Neural progenitor cell (in vitro differentiated cells): Measurements from ENCODE around the gene AK3. TPM values are rescaled to one million over a fixed set of nuclear protein-coding genes. Genes with fewer than 3 reads are reported as not detected.
"Not testable (repeated sequence)": the region's sequence is repeated elsewhere in the genome, so short reads cannot be mapped to it uniquely, and the experiment has no call there.

ENCODE experiments used
- DNase-seq: peaks from one replicate; pipeline ENCODE4 v3.0.0-alpha.2; 2016; ENCODE audit warnings: low spot score
- H2AFZ ChIP-seq: fragments of 200-600 bp; sonication (generic); replicated peaks from 2 replicates; pipeline ENCODE4 v1.6.1; 2016; ENCODE audit warnings: antibody characterized with exemption
- H3F3A ChIP-seq: fragments of 200-600 bp; sonication (generic); 2 replicates; pipeline ENCODE4 v1.6.1; 2016; ENCODE audit warnings: antibody characterized with exemption, low read depth
- H3K27ac ChIP-seq: fragments of 200-600 bp; sonication (generic); 2 replicates; pipeline ENCODE4 v1.5.1; 2016; ENCODE audit warnings: mild to moderate bottlenecking
- H3K27me3 ChIP-seq: fragments of 200-600 bp; sonication (generic); 2 replicates; pipeline ENCODE4 v1.6.1; 2016; ENCODE audit warnings: mild to moderate bottlenecking, moderate library complexity
- H3K36me3 ChIP-seq: fragments of 200-600 bp; sonication (generic); 2 replicates; pipeline ENCODE4 v1.5.1; 2016
- H3K4me1 ChIP-seq: fragments of 200-600 bp; sonication (generic); 2 replicates; pipeline ENCODE4 v1.6.1; 2016; ENCODE audit warnings: mixed run types
- H3K4me2 ChIP-seq: fragments of 200-600 bp; sonication (generic); 2 replicates; pipeline ENCODE4 v1.6.1; 2016
- H3K4me3 ChIP-seq: fragments of 200-600 bp; sonication (generic); 2 replicates; pipeline ENCODE4 v1.5.1; 2016
- H3K79me2 ChIP-seq: fragments of 200-600 bp; sonication (generic); 2 replicates; pipeline ENCODE4 v1.6.1; 2016; ENCODE audit warnings: low read depth
- H3K9ac ChIP-seq: fragments of 200-600 bp; sonication (generic); 2 replicates; pipeline ENCODE4 v1.6.1; 2016
- H3K9me3 ChIP-seq: fragments of 200-600 bp; sonication (generic); 2 replicates; pipeline ENCODE4 v1.5.1; 2016; ENCODE audit warnings: low read depth
- H4K20me1 ChIP-seq: fragments of 200-600 bp; sonication (generic); 2 replicates; pipeline ENCODE4 v1.6.1; 2016; ENCODE audit warnings: low read depth
- H3K27ac Mint-ChIP-seq: 3 replicates; pipeline ENCODE4 v1.8.0; 2021; ENCODE audit warnings: mixed read lengths
- H3K27me3 Mint-ChIP-seq: 2 replicates; pipeline ENCODE4 v1.8.0; 2022; ENCODE audit warnings: low read depth, mild to moderate bottlenecking, inconsistent platforms, moderate library complexity, mixed read lengths; ENCODE audit not compliant: insufficient read depth
- H3K36me3 Mint-ChIP-seq: 3 replicates; pipeline ENCODE4 v1.8.0; 2021; ENCODE audit warnings: mixed read lengths
- H3K4me1 Mint-ChIP-seq: 3 replicates; pipeline ENCODE4 v1.8.0; 2021; ENCODE audit warnings: mixed read lengths
- H3K4me3 Mint-ChIP-seq: 3 replicates; pipeline ENCODE4 v1.8.0; 2021; ENCODE audit warnings: mild to moderate bottlenecking, moderate library complexity, mixed read lengths
- H3K9me3 Mint-ChIP-seq: 3 replicates; pipeline ENCODE4 v1.8.0; 2020; ENCODE audit warnings: mixed read lengths
- EZH2 ChIP-seq: fragments of 200-600 bp; sonication (generic); IDR thresholded peaks from 2 replicates; pipeline ENCODE4 v1.6.1; 2017; ENCODE audit warnings: antibody characterized with exemption, mild to moderate bottlenecking, moderate library complexity
- EZH2phosphoT487 ChIP-seq: fragments of 200-600 bp; sonication (generic); IDR thresholded peaks from 2 replicates; pipeline ENCODE4 v1.6.1; 2017; ENCODE audit warnings: antibody characterized with exemption
- total RNA-seq: library from RNA; depleted of rRNA; stranded (reverse); fragments of >200 nt; gene quantifications from 2 replicates; pipeline ENCODE4 v1.2.3, GENCODE V29; 2015; ENCODE audit warnings: low replicate concordance
- TF ChIP-seq, protein P1 (sequence below): fragments of 200-600 bp; sonication (generic); IDR thresholded peaks from 2 replicates; pipeline ENCODE4 v1.5.1; 2017; ENCODE audit warnings: antibody characterized with exemption, mild to moderate bottlenecking

The AK3 gene
- total RNA-seq, 1 donor from 2014 or later: 54.8 TPM

DNA sequence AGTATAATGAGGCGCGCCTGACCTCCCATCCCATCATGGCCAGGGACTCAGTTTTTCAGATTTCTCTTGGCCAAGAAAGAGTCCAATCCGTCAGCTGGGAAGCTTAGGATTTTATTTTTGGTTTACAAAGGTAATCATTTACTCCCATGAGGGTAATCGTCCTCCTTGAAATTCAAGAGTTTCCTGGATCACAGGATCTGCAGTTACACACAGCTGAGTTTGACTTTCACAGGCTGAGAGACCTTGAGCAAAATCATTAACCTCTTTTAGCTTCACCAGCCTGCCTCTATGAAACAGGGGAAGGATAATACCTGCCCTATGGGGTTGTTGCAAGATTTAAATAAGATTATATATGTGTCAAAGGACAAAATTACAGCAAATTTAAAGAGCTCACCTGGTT lies 15.4 kb upstream of the AK3 start:
- H3K27ac Mint-ChIP-seq: no peak overlapping the region
- no peak for DNase-seq
- Histone ChIP-seq H3K4me3 (no peak overlapping the region), H3K4me2 (no peak overlapping the region), H2AFZ (peak overlapping the region; percentile 20), H3K9me3 (no peaks in the 10 kb centered on the region), H3K79me2 (no peaks in the 10 kb centered on the region), H3K36me3 (no peaks in the 10 kb centered on the region), H3F3A (no peaks in the 10 kb centered on the region), H4K20me1 (no peaks in the 10 kb centered on the region), H3K9ac (peak overlapping the region; percentile 13), H3K27me3 (no peaks in the 10 kb centered on the region), H3K4me1 (no peaks in the 10 kb centered on the region), H3K27ac (no peak overlapping the region)
- H3K27me3 Mint-ChIP-seq: peaks cover 2% of the 10 kb centered on the region
- TF ChIP-seq EZH2phosphoT487: no peak
- TF ChIP-seq, protein P1, sequence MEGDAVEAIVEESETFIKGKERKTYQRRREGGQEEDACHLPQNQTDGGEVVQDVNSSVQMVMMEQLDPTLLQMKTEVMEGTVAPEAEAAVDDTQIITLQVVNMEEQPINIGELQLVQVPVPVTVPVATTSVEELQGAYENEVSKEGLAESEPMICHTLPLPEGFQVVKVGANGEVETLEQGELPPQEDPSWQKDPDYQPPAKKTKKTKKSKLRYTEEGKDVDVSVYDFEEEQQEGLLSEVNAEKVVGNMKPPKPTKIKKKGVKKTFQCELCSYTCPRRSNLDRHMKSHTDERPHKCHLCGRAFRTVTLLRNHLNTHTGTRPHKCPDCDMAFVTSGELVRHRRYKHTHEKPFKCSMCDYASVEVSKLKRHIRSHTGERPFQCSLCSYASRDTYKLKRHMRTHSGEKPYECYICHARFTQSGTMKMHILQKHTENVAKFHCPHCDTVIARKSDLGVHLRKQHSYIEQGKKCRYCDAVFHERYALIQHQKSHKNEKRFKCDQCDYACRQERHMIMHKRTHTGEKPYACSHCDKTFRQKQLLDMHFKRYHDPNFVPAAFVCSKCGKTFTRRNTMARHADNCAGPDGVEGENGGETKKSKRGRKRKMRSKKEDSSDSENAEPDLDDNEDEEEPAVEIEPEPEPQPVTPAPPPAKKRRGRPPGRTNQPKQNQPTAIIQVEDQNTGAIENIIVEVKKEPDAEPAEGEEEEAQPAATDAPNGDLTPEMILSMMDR: no peak
- TF ChIP-seq EZH2: no peak
- H3K9me3 Mint-ChIP-seq: no peaks in the 10 kb centered on the region
- H3K36me3 Mint-ChIP-seq: no peaks in the 10 kb centered on the region
- H3K4me3 Mint-ChIP-seq: no peak overlapping the region
- H3K4me1 Mint-ChIP-seq: no peaks in the 10 kb centered on the region

DNA sequence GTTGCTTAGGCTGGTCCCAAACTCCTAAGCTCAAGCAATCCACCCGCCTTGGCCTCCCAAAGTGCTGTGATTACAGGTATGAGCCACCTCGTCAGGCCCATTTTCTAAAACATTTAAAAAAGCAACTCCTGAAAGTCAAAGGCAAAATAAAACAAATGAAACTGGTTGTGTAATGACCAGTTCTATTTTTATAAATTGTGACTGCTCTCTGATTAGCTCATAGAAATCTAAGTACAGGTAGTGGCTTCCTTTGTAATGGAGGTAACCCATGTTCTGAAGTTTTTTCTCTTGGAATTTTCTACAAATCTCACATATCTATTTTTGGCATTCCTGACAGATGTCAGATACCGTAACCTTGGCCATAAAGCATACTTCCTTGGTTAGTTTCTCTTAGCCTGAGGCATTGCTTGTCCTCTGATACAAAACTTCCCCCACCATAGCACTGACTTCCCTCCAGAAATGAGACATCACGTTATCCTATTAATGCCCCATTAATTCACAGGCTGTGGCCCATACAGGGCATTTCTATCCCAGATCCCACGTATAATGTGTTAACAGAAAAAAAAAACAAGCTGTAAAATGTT lies 14.1 kb upstream of the AK3 start:
- Mint-ChIP-seq H3K27me3 (peaks cover 2% of the 10 kb centered on the region), H3K27ac (no peak overlapping the region), H3K9me3 (peaks cover 2% of the 10 kb centered on the region), H3K36me3 (no peaks in the 10 kb centered on the region), H3K4me1 (no peaks in the 10 kb centered on the region), H3K4me3 (no peak overlapping the region)
- H3K4me3 ChIP-seq: no peak overlapping the region
- no peaks in the 10 kb centered on the region for H3K27me3 ChIP-seq
- H3K79me2 ChIP-seq: no peaks in the 10 kb centered on the region
- no peaks in the 10 kb centered on the region for H3K4me1 ChIP-seq
- no peaks in the 10 kb centered on the region for H3K36me3 ChIP-seq
- no peak overlapping the region for H3K9ac ChIP-seq
- no peak overlapping the region for H3K4me2 ChIP-seq
- DNase-seq: no peak
- H4K20me1 ChIP-seq: no peaks in the 10 kb centered on the region
- H3F3A ChIP-seq: no peaks in the 10 kb centered on the region
- no peak overlapping the region for H2AFZ ChIP-seq
- no peak for TF ChIP-seq EZH2
- H3K27ac ChIP-seq: no peak overlapping the region
- no peaks in the 10 kb centered on the region for H3K9me3 ChIP-seq

DNA sequence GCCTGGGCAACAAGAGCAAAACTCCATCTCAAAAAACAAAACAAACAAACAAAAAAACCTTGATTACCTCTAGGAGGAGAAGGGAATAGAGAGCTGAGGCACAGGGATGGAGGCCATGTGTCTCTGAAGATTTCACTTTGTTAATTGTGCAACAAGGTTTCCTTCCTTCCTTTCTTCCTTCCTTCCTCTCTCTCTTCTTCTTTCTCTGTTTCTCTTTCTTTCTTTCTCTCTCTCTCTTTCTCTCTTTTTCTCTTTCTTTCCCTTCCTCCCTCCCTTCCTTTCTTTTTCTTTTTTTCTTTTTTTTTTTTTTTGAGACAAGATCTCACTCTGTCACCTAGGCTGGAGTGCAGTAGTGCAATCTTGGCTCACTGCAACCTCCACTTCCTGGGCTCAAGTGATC lies 13.5 kb upstream of the AK3 start:
- H3K9ac ChIP-seq, H3K4me1 ChIP-seq, H3K27ac Mint-ChIP-seq, H3K4me3 ChIP-seq, H3K4me3 Mint-ChIP-seq, H3K27me3 Mint-ChIP-seq, H3K36me3 ChIP-seq, H2AFZ ChIP-seq, H3K27me3 ChIP-seq, H4K20me1 ChIP-seq, H3K36me3 Mint-ChIP-seq, H3K4me1 Mint-ChIP-seq, DNase-seq, H3K79me2 ChIP-seq, H3K4me2 ChIP-seq, H3K9me3 ChIP-seq, H3K9me3 Mint-ChIP-seq, H3F3A ChIP-seq, H3K27ac ChIP-seq: not testable (repeated sequence)

DNA sequence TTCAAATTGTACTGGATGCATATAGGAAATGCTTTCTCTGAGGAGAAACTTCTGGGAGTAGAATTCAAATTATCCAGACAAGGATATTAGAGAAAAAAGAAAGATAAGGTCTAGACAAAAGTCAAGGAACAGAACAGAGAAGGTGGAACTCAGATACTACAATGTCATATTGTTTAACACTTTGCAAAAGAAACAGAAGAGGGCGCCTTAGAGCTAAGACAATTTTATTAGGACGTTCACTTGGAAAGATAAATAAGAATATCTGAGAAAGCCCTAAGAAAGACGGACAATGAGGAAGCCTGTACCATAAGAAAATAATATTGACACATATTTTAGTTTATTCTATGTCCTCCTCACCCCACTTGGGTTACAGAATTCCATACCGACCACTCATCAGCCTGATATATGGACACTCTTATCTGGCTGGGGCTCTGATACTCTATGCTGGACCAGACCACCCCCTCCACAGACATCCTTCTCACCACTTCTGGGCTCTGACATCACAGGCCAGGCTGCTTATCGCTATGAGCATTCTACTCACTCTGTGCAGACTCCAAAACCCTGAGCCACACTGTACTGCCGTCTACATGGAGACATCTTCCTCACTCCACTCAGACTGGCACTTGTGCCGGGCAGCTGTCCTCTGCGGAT lies 9.1 kb upstream of the AK3 start:
- no peak for TF ChIP-seq EZH2phosphoT487
- TF ChIP-seq, protein P1: peak; percentile 72
- no peak overlapping the region for H3K4me3 ChIP-seq
- no peaks in the 10 kb centered on the region for H3K4me1 Mint-ChIP-seq
- H3K27ac ChIP-seq: no peak overlapping the region
- no peak overlapping the region for H3K4me3 Mint-ChIP-seq
- peaks cover 2% of the 10 kb centered on the region for H3K9me3 Mint-ChIP-seq
- no peaks in the 10 kb centered on the region for H4K20me1 ChIP-seq
- no peak overlapping the region for H2AFZ ChIP-seq
- H3K4me2 ChIP-seq: no peak overlapping the region
- no peaks in the 10 kb centered on the region for H3K27me3 ChIP-seq
- H3K36me3 Mint-ChIP-seq: no peaks in the 10 kb centered on the region
- DNase-seq: peak; percentile 55
- H3K36me3 ChIP-seq: no peaks in the 10 kb centered on the region
- no peaks in the 10 kb centered on the region for H3K79me2 ChIP-seq
- no peak overlapping the region for H3K27ac Mint-ChIP-seq
- H3K27me3 Mint-ChIP-seq: peaks cover 2% of the 10 kb centered on the region
- no peaks in the 10 kb centered on the region for H3F3A ChIP-seq
- H3K4me1 ChIP-seq: no peaks in the 10 kb centered on the region
- H3K9ac ChIP-seq: no peak overlapping the region
- H3K9me3 ChIP-seq: no peaks in the 10 kb centered on the region
